HG03460 (cell line): ENCODE results near the gene SMARCA2.

ENCODE experiments used
- ATAC-seq: cut with Tn5 transposase; IDR thresholded peaks from one replicate; pipeline ENCODE4 v1.9.1; 2021; ENCODE audit not compliant: unreplicated experiment

Gene SMARCA2

GRCh38 chr9:2236850-2237249 is 221.7 kb downstream of the SMARCA2 start:
- ATAC-seq, result no peak

- no peak for ATAC-seq
Observed at GRCh38 chr9:2241461-2241835, 226.3 kb downstream of the SMARCA2 start.

- peak; percentile 94 for ATAC-seq
Observed at GRCh38 chr9:2241836-2242741, 226.9 kb downstream of the SMARCA2 start.

DNA sequence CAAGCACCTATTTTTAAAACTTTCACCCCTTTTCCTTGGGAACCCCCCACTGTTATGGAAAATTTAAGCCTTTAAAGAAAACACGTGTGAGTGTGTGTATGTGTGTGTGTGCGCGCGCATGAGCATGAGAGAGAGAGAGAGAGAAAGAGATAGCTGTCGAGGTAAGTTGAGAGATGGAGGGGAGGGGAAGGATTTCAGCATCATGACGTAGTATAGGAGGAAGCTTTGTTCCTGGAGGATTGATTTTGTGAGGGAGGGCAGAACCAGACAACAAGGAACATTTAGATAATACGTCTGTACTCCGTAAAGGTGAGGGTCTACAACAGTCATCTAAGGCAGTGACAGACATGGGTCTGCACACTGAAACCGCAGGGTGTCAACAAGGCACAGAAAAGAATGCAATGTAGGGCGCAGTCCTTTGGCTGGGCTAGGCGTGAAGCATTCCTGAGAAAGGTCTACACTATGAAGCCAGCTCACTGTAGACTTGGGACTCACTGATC is 227.7 kb downstream of the SMARCA2 start:
- ATAC-seq, result no peak
